ENCODE results near the gene PGM2L1.
"Not testable (repeated sequence)": the region's sequence is repeated elsewhere in the genome, so short reads cannot be mapped to it uniquely, and the experiment has no call there.

Gene PGM2L1

DNA sequence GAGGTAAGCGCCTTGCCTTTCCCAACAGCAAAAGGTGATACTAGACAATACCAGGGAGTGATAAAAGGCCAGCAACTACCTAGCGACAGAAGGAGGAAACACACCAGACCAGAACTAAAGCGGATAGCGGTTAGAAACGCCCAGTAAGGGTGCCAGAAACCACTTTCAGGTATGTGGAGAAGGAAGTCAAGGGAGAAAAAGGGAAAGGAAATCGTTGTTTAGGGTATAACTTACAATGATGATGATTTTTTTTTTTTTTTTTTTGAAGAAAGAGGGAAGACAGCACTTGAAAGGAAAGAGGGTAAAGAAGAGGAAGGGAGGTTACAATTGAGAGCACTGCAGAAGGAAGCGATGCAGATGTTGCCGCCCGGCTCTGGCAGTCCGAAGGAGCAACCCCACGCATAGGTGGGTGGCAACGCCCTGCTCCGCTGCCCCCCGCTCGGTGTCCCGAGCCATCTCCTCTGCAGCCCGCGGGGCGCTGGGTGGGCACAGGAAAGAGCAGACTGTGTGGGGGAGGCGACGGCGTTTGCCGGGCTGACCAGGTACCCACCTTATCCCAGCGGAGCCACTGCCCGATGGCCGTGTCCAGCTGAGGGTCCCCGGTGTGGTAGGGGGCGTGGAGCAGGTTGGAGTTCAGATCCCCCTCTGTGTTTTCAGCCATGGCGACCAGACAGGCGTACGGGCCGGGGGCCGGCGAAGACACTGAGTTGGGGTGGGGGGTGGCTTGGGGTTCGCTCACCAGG is 561 bp downstream of the PGM2L1 start:
- peak; percentile 62 for DNase-seq

DNA sequence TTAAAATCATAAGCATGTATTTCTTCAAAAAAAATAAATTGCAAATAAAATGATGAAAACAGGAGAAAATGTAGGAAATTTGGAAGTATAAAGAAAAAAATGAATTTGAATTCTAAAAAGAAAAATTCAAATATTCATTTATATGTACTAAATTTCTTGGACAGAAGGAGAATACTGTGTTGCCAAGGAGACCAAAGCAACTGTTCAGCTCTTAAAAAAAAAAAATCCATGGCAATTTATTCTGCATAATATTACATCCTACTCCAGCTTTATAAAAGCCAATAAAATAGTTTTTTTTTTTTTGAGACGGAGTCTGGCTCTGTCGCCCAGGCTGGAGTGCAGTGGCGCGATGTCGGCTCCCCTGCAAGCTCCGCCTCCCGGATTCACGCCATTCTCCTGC is 6.0 kb downstream of the PGM2L1 start:
- no peak for DNase-seq

DNA sequence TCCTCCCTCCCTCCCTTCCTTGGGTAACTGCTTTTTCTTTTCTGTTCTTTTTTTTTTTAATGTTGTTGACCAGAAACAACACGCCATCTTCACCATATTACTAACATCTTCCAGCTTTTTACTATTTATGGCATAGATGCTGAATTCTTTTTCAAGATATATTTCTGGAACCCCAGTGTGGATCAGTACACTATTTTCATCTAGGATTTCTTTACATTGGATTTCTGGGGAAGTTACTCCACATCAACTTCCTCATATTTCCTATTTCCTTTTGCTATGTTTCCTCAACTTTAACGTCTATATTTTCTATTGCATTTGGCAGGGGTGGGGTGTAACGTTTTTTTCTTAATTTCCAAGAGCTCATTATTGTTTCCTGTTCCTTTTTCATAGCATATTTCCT is 7.0 kb downstream of the PGM2L1 start:
- no peak for DNase-seq

DNA sequence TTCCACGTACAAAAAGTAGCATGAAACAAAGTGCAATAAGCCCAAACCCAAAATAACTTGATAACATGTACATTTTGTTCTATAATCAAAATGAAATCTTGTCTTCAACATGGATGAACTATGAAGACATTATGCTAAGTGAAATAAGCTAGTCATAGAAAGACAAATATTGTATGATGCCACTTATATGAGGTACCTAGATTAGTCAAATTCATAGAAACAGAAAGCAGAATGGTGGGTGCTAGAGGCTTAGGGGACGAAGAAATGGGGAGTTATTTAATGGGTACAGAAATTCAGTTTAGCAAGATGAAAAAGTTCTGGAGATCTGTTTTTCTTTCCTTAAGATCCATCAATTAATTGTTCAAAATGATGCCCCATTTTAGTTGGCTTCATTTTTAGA is 7.5 kb downstream of the PGM2L1 start:
- no peak for DNase-seq

DNA sequence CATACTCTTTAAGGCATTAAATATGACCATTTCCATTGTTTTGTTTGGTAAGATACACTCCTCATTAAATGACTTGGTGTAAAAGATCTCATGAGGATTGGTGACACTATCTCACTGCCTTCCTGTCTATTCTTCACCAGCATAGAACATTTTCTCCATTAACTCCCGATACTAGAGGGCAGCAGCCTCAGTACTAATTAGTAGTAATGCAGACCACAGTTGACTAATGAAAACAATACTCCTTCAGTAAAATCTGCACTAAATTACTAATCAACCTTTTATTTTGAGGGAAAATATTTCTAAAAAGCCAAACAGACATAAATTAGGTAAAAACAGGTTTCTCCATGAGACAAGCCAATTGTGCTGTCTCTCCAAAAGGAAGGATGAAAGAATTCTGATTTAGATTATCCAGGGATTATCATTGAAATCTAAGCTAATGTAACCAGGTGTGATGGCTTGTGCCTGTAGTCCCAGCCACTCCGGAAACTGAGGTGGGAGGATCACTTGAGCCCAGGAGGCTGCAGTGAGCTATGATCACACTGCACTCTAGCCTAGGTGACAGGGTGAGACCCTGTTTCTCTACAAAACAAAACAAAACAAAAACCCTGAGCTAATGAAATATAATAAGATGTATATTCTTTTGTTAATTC is 9.4 kb downstream of the PGM2L1 start:
- DNase-seq: peak; percentile 66

DNA sequence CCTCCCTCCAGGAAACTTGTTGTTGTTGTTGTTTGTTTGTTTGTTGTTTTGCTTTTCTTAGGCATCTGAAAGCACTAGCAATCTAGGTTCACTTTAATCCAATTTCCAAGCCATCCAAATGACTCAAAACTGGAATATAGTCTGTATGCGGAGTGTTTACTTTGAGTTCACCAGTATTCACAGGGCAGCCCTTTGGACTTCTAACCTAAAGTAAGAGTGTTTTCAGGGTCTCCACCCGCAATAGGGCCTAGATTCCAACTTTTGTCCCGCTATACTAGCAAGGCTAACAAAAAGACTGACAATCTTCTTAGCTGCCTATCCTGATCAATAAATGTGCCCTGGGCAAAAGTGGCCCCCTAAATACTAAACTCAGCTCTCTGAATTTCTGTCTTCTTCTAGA is 13.6 kb downstream of the PGM2L1 start:
- no peak for DNase-seq

DNA sequence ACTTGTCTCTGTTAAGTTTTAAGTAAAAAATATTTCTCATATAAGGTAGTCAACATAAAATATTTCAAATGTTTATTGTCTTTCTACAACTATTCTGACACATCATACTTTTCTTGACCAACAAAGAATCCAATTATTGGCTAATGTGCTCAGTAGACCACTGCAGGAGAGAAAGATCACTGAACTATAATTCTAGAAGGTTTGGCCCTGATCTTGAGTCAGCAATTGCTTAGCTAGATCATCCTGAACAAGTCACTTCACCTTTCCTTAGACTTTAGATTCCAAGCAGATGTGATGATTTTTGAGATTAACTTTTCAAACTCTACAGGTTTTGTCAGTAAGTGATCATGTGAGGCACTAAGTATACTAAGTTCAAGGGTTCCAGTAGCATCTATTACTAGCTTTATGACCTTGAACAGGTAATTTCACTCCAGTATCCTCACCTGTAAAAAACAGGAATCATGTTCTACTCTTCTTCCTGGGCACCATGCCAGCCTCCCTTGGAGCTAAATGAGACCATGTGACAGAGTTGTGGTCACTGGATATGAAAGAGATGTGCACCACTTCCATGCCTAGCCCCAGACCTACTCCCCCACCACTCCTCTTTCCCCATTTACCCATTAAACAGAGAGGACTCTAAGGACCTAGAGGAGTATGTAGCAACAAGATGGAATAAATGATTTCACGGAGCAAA is 17.3 kb downstream of the PGM2L1 start:
- DNase-seq: peak; percentile 92

DNA sequence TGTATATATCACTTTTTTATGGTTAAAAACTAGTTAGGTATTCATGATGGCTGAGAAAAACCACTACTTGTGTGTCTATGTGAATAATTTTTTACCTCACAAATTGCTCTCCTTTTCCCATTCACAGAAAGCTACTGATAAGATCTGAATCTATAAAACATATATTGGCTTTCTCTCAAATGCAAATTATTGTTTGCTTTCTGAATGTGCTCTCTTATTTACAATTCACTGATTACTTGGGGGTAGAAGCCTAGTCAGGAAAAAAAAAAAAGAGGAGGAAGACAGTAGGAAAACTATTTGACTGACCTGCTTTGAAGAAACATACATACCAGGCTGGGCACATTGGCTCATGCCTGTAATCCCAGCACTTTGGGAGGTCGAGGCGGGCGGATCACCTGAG is 20.5 kb downstream of the PGM2L1 start:
- DNase-seq: no peak

DNA sequence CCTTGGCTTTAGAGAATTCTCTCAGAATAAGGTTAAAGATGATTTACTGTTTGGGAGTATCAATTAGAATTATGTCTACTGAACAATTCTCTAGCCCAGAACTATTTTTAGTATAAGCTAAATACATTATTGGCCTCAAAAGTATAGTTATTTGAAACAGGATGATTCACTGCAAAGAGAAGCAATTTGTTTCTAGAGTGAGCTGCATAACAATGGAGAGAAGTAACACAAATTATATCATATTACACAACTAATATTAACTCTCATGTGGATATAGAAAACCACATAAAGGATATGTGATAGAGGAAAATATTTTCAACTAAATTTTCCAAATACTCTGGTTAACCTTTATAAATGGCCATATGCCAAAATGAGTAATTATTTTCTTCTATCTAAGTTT is 24.9 kb downstream of the PGM2L1 start:
- no peak for DNase-seq

DNA sequence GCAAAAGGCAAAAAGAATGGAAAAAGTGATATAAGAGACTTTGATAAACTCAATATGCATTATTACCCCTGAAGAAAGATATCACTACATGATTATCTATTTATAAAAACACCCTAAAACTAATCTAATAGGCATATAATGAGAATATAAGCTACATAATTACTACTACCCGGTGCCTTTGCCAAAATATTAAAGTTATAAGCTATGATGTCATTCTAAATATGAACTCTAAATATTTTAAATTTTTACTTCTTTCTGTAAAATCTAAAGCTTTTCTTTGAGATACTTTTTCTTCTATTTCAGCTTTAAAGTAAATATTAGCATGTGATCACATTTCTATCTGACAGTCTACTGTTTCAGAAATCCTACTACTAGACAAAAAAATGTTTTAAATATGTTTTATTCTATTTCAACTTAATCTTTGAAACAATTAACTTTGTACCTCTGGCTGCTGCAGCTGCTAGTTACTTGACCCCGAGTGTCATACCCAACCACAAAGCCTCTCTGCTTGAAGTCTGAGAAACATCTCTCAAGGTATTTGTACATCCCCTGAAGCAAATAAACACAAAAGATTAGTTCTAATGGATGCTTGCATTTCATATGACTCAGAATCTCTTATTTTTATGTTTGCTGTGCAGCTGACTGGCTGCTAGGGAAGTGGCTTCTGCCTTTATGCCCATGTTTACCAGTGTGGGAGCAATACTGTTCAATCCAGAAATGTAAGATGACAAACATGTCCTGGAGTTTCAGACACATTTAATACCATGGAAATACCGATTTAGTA is 26.8 kb downstream of the PGM2L1 start:
- DNase-seq: peak; percentile 50

DNA sequence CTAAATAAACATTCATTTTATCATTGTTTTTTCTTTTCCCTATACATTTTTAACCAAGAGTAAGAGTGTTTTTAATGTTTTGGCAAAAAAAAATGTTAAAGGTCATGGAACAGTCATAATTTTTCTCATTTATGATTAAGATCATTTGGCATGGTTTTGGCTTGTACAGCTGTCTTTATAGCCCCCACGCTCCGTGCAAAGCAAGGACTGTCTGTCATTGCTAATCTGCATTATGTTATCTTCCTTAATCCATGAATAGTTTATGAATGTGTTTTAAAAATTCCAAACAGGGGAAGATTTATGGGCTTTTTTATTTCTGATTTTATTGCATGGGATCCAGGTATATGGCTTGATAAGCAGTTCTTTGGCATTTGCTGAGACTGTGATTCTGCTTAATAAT is 28.1 kb downstream of the PGM2L1 start:
- DNase-seq: no peak

DNA sequence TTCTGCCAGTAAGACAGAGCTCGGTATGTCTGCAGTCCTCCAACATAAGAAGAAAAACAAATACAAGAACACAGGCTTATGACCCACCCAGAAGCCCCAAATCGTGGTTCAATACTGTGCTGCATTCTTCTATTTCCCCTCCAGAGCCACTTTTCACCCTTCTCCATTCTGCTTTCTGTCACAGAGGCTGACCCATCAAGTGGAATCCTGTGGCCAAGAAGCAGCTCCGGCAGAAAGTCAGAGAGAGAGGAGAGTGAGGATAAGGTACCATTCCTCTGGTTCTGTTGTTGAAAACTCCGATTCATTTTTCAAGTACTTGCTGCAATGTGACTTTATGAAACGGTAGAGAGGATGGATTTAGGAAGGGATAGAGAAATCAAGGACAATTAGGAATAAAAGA is 30.4 kb downstream of the PGM2L1 start:
- no peak for DNase-seq

DNA sequence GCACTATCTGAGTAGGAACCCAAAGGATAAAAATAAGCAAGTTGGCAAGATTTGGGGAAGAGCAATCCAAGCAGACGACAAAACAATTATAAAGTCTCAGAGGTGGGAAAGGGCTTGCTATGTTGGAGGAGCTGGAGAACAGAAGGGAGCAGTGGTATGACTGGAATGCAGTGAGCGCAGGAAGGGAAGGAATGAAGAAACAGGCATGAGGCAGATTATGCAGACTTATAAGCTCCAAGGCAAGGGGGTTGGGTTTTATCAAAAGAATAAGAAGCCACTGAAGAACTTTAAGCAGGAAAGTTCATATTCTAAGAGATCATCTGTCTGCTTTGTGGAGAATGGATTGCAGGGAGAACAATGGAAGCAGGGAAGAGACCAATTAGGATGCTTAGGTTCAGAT is 31.7 kb downstream of the PGM2L1 start:
- no peak for DNase-seq

DNA sequence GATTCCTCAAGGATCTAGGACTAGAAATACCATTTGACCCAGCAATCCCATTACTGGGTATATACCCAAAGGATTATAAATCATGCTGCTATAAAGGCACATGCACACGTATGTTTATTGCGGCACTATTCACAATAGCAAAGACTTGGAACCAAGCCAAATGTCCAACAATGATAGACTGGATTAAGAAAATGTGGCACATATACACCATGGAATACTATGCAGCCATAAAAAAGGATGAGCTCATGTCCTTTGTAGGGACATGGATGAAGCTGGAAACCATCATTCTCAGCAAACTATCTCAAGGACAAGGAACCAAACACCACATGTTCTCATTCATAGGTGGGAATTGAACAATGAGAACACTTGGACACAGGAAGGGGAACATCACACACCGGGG is 32.4 kb downstream of the PGM2L1 start:
- not testable (repeated sequence) for DNase-seq

DNA sequence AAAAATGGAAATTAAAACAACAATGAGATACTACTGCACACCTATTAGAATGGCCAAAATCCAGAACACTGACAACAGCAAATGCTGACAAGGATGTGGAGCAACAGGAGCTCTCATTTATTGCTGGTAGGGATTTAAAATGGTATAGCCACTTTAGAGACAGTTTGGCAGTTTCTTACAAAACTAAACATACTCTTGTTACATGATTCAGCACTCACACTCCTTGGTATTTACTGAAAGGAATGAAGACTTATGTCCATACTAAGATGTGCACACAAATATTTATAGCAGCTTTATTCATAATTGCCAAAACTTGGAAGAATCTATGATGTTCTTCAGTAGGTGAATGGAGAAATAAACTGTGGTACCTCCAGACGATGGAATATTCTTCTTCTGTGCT is 40.8 kb downstream of the PGM2L1 start:
- no peak for DNase-seq

DNA sequence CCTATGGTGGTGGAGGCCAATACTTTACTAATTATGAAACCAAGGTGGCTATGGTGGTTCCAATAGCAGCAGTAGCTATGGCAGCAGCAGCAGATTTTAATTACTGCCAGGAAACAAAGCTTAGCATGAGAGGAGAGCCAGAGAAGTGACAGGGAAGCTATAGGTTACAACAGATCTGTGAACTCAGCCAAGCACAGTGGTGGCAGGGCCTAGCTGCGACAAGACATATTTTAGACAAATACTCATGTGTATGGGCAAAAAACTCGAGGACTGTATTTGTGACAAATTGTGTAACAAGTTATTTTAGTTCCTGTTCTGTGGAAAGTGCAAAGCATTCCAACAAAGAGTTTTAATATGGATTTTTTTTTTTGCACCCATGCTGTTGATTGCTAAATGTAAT is 42.6 kb downstream of the PGM2L1 start:
- DNase-seq: no peak

DNA sequence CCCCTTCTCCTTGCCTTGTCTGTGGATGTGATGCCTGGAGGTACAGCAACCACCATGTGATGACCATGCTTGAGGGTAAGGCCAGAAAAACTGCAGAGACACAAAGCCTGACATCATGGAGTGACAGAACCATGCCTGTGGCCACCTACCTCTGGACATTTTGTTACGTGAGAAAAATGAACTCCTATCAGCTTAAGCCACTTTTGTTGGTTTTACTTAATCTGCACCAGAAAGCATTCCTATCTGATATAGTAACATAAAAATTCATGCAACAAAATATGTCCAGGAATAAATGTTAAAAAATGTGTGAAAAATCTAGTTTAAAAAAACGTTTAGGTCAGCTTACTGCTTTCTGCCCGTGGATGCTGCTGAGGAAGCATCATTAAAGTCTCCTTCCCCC is 44.2 kb downstream of the PGM2L1 start:
- DNase-seq: no peak

DNA sequence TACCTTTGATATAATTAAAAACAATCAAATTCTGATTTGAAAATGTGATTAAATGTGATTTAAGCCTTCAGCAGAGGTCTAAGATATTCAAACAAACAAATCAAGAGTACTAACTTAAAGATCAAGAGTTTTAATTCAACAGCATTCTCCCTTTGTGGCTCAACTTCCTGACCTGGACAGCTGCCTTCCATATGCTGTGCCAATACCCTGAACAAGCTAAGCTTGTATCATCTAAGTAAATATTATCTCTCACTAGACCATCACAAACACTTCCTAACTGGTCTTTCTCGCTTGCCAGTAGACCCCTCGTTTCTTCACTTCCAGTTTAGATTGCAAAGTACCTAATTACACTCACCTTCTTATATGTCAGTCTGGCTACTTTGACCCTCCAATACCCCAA is 50.9 kb downstream of the PGM2L1 start:
- no peak for DNase-seq

DNA sequence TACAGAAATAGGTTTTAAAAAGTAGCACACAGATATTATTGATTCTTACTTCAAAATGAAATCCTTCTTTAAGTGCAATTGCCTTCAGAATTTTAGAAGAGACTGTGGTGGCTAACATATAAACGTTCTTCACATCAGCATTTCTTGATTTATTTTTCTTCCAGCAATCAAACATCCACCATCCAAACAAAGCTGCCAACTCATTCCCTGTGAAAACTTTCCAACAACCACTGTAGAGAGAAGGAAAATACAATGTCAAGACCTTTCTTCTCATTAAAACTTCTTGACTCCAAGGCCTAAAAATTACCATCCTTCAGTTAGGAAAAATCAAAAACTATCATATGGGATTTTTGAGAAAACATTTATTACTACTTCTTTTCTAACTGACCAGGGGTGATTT is 52.8 kb downstream of the PGM2L1 start:
- DNase-seq: no peak

DNA sequence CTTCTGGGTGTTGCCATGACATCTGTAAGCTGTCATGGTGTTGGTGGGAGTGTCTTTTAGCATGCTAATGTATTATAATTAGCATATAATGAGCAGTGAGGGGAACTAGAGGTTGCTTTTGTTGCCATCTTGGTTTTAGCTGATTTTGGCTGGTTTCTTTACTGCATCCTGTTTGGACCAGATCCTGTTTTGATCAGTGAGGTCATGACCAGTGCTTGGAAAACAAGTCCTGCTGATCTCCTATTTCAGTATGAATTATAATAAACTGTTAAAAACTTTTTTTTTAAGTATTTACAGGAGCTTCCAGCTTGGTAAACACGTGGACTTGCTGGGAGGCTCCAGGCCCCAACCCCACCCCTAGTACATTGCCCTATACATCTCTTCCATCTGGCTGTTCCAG is 56.3 kb downstream of the PGM2L1 start:
- DNase-seq: no peak

DNA sequence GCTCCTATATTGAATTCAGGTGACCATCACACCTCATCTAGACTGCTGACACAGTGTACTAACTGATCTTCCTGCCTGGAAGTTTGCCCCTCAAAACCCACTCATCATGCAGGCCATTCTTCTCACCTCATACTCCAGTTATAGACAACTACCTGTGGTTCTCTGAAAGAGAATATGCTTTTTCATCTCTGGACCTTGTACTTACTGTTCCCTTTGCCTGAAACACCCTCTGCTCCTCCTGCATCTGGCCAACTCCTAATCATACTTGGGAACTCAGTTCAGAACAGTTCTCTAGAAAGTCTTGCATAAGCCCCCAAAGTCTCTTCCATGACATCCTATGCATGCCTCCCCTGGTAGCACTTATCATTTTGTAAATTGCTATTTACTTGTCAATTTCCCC is 58.6 kb downstream of the PGM2L1 start:
- no peak for DNase-seq

DNA sequence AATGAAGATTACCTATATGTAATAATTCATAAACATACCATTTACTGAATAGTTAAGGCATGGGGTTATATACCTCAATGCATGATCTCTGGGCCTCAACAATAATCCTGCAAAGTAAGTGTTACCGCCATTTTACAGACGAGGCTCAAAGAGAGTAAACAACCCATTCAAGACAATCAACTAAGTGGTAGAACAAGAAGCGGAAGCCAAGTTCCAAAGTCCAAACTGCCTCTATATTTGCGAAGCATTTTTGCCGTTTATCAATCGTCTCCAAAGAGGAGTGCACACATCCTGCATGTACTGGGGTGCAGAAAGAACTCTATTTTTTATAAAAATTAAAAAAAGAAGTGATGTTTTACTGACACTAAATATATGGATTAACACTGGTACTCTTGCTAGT is 59.3 kb downstream of the PGM2L1 start:
- no peak for DNase-seq

DNA sequence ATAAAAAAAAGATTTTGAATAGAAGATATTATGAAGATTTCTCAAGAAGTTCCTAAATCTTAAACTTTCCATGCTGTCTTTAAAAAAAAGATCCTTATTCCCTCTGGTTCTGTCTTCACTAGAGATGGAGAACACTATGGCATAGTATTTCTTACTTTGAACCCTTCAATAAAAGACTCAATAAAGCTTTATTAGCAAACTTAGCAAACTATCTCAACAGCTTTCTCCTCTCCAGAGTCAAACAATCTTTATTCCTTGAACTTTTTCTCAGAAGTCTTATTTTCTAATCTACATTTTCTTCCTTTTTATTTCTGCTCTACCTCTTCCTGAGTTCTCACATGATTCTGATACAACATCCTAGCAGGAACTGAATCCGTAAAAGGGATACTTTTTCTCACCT is 65.0 kb downstream of the PGM2L1 start:
- no peak for DNase-seq

DNA sequence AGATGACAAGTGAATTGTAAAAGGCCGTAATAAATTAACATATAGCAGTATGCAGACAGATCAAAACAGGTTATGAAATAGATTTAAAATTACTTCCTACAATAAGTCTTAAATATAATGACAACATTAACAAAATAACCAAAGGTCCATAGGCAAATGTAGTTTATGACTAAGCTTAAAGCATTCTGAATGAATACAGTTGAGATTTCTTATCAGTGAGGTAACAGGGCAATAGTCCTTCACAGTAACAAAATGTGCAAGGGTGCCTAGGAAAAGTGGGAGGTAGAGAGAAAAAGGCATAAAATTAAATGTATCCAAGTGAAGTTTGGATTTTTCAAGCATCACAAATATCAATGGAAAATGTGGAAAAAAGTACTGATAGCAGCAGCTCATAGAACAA is 65.9 kb downstream of the PGM2L1 start:
- DNase-seq: no peak

All from NCI-H345 (cell line).